Measurements from ENCODE around the gene TAF9.
"Not testable (repeated sequence)": the region's sequence is repeated elsewhere in the genome, so short reads cannot be mapped to it uniquely, and the experiment has no call there.

The TAF9 gene

GRCh38 chr5:69334793-69335268 is 34.5 kb downstream of the TAF9 start:
- DNase-seq = peak; percentile 84

GRCh38 chr5:69333668-69334315 is 35.5 kb downstream of the TAF9 start:
- not testable (repeated sequence) for DNase-seq

- no peak for DNase-seq
Observed at GRCh38 chr5:69331528-69332445, 37.5 kb downstream of the TAF9 start.

- no peak for DNase-seq
Observed at GRCh38 chr5:69329905-69330489, 39.3 kb downstream of the TAF9 start.

- DNase-seq = no peak
Observed at GRCh38 chr5:69326365-69326764, 43.0 kb downstream of the TAF9 start.

GRCh38 chr5:69317391-69317790 is 51.9 kb downstream of the TAF9 start:
- no peak for DNase-seq

- no peak for DNase-seq
Observed at GRCh38 chr5:69315972-69316371, 53.3 kb downstream of the TAF9 start.
